Measurements from ENCODE around the gene ZNF529. TPM values are rescaled to one million over a fixed set of nuclear protein-coding genes. Genes with fewer than 3 reads are reported as not detected.

ZNF529 gene
- total and polyA plus RNA-seq, 10 of the 15 experiments (the other 5 are each of a cell fraction or from before 2014, with no cell fraction given), result 1.8 to 12.5 (median 4.5) TPM

GRCh38 chr19:36579255-36579654, 6.2 kb upstream of the ZNF529 start:
- ChIA-PET RAD21 (ENCODE audit: unreplicated experiment) (no interaction called here), CTCF (no interaction called here), SMC1A (ENCODE audit: uncharacterized antibody, unreplicated experiment) (interaction anchor here (1.6 kb wide), 1 partner anchor 9 kb away, joined by 5 read pairs; no protein-coding TSS in a partner anchor), POLR2A (no interaction called here)
- intact Hi-C loops (cut with micrococcal nuclease; ENCODE audit: unreplicated experiment), result no loop called here
- H3K4me2 ChIP-seq (ENCODE audit: control insufficient read depth, insufficient read depth), result no peak overlapping the region
- in situ Hi-C loops (cut with MboI), result no loop called here
- H3K4me1 ChIP-seq (ENCODE audit: control insufficient read depth, insufficient read depth, low read length), result no peaks in the 10 kb centered on the region
- peaks cover 3 to 18% of the 10 kb centered on the region in 2 experiments; a peak in 3 of 4 replicates for H3K36me3 ChIP-seq (ENCODE audit: control insufficient read depth in 2 of 2, insufficient read depth in 2 of 2, low read length in 1 of 2)
- H3K27ac ChIP-seq (ENCODE audit: control insufficient read depth, insufficient read depth), result no peak overlapping the region
- DNase-seq (ENCODE audit: low read depth, low spot score) (no peak), FAIRE-seq (no peak), ATAC-seq (no peak)
- no peaks in the 10 kb centered on the region for H4K20me1 ChIP-seq (ENCODE audit: control insufficient read depth, insufficient read depth)
- peaks cover 15% of the 10 kb centered on the region for H3K9me3 ChIP-seq (replicated peaks; ENCODE audit: control insufficient read depth, insufficient read depth, low read length)
- H3K27me3 ChIP-seq (replicated peaks in 1 of 2; ENCODE audit: control insufficient read depth in 2 of 2, insufficient read depth in 2 of 2, low read length in 1 of 2), result no peaks in the 10 kb centered on the region
- no peak overlapping the region for H3K4me3 ChIP-seq
- no peak overlapping the region for H2AFZ ChIP-seq (ENCODE audit: control insufficient read depth, low read depth, low read length)
- no TSS peak for BruUV-seq (replicated peaks)
- TF ChIP-seq, protein P1, sequence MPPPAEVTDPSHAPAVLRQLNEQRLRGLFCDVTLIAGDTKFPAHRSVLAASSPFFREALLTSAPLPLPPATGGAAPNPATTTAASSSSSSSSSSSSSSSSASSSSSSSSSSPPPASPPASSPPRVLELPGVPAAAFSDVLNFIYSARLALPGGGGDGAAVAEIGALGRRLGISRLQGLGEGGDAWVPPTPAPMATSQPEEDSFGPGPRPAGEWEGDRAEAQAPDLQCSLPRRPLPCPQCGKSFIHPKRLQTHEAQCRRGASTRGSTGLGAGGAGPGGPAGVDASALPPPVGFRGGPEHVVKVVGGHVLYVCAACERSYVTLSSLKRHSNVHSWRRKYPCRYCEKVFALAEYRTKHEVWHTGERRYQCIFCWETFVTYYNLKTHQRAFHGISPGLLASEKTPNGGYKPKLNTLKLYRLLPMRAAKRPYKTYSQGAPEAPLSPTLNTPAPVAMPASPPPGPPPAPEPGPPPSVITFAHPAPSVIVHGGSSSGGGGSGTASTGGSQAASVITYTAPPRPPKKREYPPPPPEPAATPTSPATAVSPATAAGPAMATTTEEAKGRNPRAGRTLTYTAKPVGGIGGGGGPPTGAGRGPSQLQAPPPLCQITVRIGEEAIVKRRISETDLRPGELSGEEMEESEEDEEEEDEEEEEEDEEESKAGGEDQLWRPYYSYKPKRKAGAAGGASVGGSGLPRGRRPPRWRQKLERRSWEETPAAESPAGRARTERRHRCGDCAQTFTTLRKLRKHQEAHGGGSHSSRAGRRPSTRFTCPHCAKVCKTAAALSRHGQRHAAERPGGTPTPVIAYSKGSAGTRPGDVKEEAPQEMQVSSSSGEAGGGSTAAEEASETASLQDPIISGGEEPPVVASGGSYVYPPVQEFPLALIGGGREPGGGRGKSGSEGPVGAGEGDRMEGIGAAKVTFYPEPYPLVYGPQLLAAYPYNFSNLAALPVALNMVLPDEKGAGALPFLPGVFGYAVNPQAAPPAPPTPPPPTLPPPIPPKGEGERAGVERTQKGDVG (CRISPR knock-in tag; IDR thresholded peaks at IDR 0.05), result no peak
- no peak overlapping the region for H3K9ac ChIP-seq (ENCODE audit: control insufficient read depth, insufficient read depth, low read length)
- peaks cover 7% of the 10 kb centered on the region for H3K79me2 ChIP-seq (ENCODE audit: control insufficient read depth, insufficient read depth, low read length)

- in situ Hi-C loops (cut with MboI) (no loop called here), intact Hi-C loops (cut with micrococcal nuclease; ENCODE audit: unreplicated experiment) (no loop called here)
- Histone ChIP-seq H3K4me1 (ENCODE audit: control insufficient read depth, insufficient read depth, low read length) (no peaks in the 10 kb centered on the region), H3K9me3 (replicated peaks; ENCODE audit: control insufficient read depth, insufficient read depth, low read length) (peaks cover 15% of the 10 kb centered on the region), H3K27ac (ENCODE audit: control insufficient read depth, insufficient read depth) (no peak overlapping the region), H2AFZ (ENCODE audit: control insufficient read depth, low read depth, low read length) (no peak overlapping the region), H3K27me3 (replicated peaks in 1 of 2; ENCODE audit: control insufficient read depth in 2 of 2, insufficient read depth in 2 of 2, low read length in 1 of 2) (no peaks in the 10 kb centered on the region), H3K36me3 (ENCODE audit: control insufficient read depth in 2 of 2, insufficient read depth in 2 of 2, low read length in 1 of 2) (peaks cover 3 to 18% of the 10 kb centered on the region in 2 experiments; a peak in 3 of 4 replicates), H3K4me3 (no peak overlapping the region), H3K9ac (ENCODE audit: control insufficient read depth, insufficient read depth, low read length) (no peak overlapping the region), H3K79me2 (ENCODE audit: control insufficient read depth, insufficient read depth, low read length) (peaks cover 20% of the 10 kb centered on the region), H4K20me1 (ENCODE audit: control insufficient read depth, insufficient read depth) (no peaks in the 10 kb centered on the region), H3K4me2 (ENCODE audit: control insufficient read depth, insufficient read depth) (no peak overlapping the region)
- WGBS (ENCODE audit: insufficient coverage, insufficient replicate concordance, low lambda C conversion rate, missing lambda C conversion rate), result 94% methylated on average over 2 of the region's 3 CpGs
- FAIRE-seq (no peak), ATAC-seq (no peak), DNase-seq (ENCODE audit: low read depth, low spot score) (no peak)
- ChIA-PET SMC1A (ENCODE audit: uncharacterized antibody, unreplicated experiment) (no interaction called here), POLR2A (no interaction called here), CTCF (interaction anchor here (0.6 kb wide), 1 partner anchor 197 kb away, joined by 3 read pairs; no protein-coding TSS in a partner anchor), RAD21 (ENCODE audit: unreplicated experiment) (no interaction called here)
- no TSS peak for BruUV-seq (replicated peaks)
- TF ChIP-seq ZSCAN29 (IDR thresholded peaks at IDR 0.05) (no peak), YBX1 (IDR thresholded peaks at IDR 0.05) (no peak), NR2C2 (IDR thresholded peaks at IDR 0.05; ENCODE audit: borderline replicate concordance, control insufficient read depth, insufficient read length, low read depth) (no peak)
- TF ChIP-seq, protein P2, sequence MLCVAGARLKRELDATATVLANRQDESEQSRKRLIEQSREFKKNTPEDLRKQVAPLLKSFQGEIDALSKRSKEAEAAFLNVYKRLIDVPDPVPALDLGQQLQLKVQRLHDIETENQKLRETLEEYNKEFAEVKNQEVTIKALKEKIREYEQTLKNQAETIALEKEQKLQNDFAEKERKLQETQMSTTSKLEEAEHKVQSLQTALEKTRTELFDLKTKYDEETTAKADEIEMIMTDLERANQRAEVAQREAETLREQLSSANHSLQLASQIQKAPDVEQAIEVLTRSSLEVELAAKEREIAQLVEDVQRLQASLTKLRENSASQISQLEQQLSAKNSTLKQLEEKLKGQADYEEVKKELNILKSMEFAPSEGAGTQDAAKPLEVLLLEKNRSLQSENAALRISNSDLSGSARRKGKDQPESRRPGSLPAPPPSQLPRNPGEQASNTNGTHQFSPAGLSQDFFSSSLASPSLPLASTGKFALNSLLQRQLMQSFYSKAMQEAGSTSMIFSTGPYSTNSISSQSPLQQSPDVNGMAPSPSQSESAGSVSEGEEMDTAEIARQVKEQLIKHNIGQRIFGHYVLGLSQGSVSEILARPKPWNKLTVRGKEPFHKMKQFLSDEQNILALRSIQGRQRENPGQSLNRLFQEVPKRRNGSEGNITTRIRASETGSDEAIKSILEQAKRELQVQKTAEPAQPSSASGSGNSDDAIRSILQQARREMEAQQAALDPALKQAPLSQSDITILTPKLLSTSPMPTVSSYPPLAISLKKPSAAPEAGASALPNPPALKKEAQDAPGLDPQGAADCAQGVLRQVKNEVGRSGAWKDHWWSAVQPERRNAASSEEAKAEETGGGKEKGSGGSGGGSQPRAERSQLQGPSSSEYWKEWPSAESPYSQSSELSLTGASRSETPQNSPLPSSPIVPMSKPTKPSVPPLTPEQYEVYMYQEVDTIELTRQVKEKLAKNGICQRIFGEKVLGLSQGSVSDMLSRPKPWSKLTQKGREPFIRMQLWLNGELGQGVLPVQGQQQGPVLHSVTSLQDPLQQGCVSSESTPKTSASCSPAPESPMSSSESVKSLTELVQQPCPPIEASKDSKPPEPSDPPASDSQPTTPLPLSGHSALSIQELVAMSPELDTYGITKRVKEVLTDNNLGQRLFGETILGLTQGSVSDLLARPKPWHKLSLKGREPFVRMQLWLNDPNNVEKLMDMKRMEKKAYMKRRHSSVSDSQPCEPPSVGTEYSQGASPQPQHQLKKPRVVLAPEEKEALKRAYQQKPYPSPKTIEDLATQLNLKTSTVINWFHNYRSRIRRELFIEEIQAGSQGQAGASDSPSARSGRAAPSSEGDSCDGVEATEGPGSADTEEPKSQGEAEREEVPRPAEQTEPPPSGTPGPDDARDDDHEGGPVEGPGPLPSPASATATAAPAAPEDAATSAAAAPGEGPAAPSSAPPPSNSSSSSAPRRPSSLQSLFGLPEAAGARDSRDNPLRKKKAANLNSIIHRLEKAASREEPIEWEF (IDR thresholded peaks at IDR 0.05; ENCODE audit: insufficient replicate concordance, low read depth, low read length), result no peak
- TF ChIP-seq, protein P3, sequence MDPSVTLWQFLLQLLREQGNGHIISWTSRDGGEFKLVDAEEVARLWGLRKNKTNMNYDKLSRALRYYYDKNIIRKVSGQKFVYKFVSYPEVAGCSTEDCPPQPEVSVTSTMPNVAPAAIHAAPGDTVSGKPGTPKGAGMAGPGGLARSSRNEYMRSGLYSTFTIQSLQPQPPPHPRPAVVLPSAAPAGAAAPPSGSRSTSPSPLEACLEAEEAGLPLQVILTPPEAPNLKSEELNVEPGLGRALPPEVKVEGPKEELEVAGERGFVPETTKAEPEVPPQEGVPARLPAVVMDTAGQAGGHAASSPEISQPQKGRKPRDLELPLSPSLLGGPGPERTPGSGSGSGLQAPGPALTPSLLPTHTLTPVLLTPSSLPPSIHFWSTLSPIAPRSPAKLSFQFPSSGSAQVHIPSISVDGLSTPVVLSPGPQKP (IDR thresholded peaks at IDR 0.05; ENCODE audit: low read depth, low read length), result no peak
Measured at GRCh38 chr19:36577271-36577996, 4.3 kb upstream of the ZNF529 start.

Data from GM12878 (cell line).